WERI-Rb-1 (cell line): ENCODE results near the gene CUX1.
A peak's percentile ranks its signal among the peaks of the same experiment; 100 is the strongest.

Source experiments
- DNase-seq: peaks from one replicate; pipeline ENCODE4 v3.0.0-alpha.2; 2020
- H3K27ac ChIP-seq: fragments of 250-450 bp; sonication (Bioruptor Pico); 2 replicates; pipeline ENCODE4 v1.5.1; 2020; ENCODE audit warnings: mild to moderate bottlenecking, moderate library complexity
- H3K27me3 ChIP-seq: fragments of 250-450 bp; sonication (Bioruptor Pico); 2 replicates; pipeline ENCODE4 v1.5.1; 2021; ENCODE audit warnings: mild to moderate bottlenecking, low read depth, moderate library complexity; ENCODE audit not compliant: insufficient read depth, severe bottlenecking
- H3K36me3 ChIP-seq: fragments of 250-450 bp; sonication (Bioruptor Pico); 2 replicates; pipeline ENCODE4 v1.5.1; 2020; ENCODE audit warnings: mild to moderate bottlenecking, moderate library complexity
- H3K4me3 ChIP-seq: 2 replicates; pipeline ENCODE4 v1.5.1; 2011; ENCODE audit warnings: low read depth, mild to moderate bottlenecking, control low read depth, low read length
- H3K9me3 ChIP-seq: fragments of 250-450 bp; sonication (Bioruptor Pico); 2 replicates; pipeline ENCODE4 v1.5.1; 2021; ENCODE audit warnings: mild to moderate bottlenecking, moderate library complexity; ENCODE audit not compliant: severe bottlenecking
- TF ChIP-seq, protein P1 (sequence below): IDR thresholded peaks from 2 replicates; pipeline ENCODE4 v1.5.1; 2011; ENCODE audit warnings: low read depth, mild to moderate bottlenecking, control low read depth, inconsistent platforms, low read length

The CUX1 gene

DNA sequence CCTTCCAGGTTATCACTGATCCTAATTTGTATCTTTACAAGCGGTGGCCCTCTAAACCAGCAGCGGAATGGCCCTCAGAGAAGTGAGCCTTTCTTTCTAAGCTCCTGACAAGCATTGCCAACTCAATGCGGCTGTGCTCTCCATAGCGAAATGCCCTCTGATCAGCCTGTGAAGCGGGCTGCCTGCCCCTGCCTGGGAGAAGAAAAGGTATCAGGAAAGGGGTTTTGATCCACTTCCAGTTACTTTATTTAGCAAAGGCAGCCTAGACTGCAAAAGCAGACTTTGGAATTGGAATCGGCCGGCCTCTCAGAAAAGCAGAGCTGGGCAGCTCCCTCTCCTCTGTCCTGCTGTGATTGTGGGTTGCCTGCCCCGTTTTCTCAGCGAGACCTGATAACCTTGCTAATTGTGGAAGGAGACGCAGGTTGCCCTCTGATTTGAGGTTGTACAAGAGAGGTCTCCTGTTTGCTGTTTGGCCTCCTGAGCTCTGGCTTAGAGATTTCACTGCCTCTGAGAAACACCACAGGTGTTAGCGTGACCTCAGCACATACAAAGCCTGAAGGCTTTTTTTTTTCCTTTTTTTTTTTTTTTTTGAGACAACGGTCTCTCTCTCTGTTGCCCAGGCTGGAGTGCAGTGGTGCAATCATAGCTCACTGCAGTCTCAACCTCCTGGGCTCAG lies 415.3 kb downstream of the CUX1 start:
- Histone ChIP-seq H3K4me3 (no peak overlapping the region), H3K27me3 (no peaks in the 10 kb centered on the region), H3K27ac (no peak overlapping the region), H3K9me3 (no peaks in the 10 kb centered on the region), H3K36me3 (peaks cover 59% of the 10 kb centered on the region)
- TF ChIP-seq, protein P1, sequence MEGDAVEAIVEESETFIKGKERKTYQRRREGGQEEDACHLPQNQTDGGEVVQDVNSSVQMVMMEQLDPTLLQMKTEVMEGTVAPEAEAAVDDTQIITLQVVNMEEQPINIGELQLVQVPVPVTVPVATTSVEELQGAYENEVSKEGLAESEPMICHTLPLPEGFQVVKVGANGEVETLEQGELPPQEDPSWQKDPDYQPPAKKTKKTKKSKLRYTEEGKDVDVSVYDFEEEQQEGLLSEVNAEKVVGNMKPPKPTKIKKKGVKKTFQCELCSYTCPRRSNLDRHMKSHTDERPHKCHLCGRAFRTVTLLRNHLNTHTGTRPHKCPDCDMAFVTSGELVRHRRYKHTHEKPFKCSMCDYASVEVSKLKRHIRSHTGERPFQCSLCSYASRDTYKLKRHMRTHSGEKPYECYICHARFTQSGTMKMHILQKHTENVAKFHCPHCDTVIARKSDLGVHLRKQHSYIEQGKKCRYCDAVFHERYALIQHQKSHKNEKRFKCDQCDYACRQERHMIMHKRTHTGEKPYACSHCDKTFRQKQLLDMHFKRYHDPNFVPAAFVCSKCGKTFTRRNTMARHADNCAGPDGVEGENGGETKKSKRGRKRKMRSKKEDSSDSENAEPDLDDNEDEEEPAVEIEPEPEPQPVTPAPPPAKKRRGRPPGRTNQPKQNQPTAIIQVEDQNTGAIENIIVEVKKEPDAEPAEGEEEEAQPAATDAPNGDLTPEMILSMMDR, result no peak
- DNase-seq, result no peak

DNA sequence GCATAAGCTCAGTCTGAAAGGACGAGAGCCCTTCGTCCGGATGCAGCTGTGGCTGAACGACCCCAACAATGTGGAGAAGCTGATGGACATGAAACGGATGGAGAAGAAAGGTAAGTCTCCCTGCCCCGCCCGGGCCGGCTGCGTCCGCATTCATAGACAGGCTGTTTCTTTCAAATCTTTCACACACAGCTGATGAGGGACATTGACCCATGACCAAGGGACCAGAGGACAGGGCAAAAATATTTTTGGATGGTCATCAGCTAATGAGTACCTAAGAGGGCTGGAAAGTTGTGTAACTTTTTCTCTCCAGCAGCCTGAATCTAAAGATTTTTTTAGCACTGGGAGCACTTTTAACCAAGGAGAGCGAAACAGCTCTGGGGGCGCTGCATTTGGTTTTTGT lies 416.7 kb downstream of the CUX1 start:
- TF ChIP-seq, protein P1, result no peak
- DNase-seq, result no peak
- Histone ChIP-seq H3K27me3 (no peaks in the 10 kb centered on the region), H3K36me3 (peaks cover 47% of the 10 kb centered on the region), H3K9me3 (no peaks in the 10 kb centered on the region), H3K27ac (no peak overlapping the region), H3K4me3 (no peak overlapping the region)

DNA sequence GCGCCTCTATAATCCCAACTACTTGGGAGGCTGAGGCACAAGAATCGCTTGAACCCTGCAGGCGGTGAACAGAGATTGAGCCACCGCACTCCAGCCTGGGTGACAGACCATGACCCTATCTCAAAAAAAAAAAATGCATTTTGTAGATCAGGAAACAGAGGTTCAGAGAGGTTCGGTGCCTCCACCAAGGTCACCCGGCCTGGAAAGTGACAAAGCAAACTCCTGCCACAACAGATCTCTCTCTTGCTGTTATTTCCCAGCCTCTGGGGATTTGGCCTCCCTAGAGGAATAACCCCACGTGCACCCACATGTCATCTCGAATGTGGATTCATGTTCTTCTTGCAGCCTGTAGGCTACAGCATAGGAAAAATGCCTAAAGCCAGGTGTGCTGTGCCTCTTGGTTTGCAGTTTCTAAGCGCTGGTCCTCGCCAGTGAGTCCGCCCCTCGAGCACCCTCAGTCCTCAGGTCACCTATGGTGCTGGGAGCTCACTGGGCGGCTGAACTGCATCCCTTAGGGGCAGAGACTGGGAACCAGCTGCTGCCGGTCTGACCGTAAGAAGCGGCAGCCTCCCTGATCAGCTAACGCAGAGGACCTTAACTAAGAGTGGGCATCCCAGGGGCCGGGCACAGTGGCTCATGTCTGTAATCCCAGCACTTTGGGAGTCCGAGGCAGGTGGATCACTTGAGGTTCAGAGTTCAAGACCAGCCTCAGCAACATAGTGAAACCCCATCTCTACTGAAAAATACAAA lies 417.6 kb downstream of the CUX1 start:
- DNase-seq, result no peak
- TF ChIP-seq, protein P1, result no peak
- Histone ChIP-seq H3K9me3 (no peaks in the 10 kb centered on the region), H3K4me3 (no peak overlapping the region), H3K27me3 (no peaks in the 10 kb centered on the region), H3K27ac (no peak overlapping the region), H3K36me3 (peaks cover 44% of the 10 kb centered on the region)

DNA sequence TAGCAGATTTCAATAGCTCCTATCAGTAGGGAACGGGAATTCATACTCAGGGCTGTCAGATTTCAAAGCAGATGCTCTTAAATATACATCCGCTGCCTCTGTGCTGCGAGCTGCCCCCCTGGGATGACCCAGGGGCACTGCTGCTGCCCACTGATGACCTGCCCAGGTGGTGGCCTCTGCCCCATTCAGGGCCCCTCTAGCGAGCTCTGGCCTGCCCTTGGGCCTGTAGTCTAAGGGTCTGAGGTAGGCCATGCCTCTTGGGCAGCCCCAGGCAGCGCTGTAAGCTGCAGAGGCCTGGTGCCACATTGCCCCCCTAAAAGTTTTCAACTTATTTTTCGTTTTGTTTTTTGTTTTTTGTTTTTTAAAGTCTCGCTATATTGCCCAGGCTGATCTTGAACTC lies 418.7 kb downstream of the CUX1 start:
- Histone ChIP-seq H3K36me3 (peaks cover 50% of the 10 kb centered on the region), H3K27me3 (no peaks in the 10 kb centered on the region), H3K4me3 (no peak overlapping the region), H3K9me3 (no peaks in the 10 kb centered on the region), H3K27ac (no peak overlapping the region)
- TF ChIP-seq, protein P1, result no peak
- DNase-seq, result no peak

DNA sequence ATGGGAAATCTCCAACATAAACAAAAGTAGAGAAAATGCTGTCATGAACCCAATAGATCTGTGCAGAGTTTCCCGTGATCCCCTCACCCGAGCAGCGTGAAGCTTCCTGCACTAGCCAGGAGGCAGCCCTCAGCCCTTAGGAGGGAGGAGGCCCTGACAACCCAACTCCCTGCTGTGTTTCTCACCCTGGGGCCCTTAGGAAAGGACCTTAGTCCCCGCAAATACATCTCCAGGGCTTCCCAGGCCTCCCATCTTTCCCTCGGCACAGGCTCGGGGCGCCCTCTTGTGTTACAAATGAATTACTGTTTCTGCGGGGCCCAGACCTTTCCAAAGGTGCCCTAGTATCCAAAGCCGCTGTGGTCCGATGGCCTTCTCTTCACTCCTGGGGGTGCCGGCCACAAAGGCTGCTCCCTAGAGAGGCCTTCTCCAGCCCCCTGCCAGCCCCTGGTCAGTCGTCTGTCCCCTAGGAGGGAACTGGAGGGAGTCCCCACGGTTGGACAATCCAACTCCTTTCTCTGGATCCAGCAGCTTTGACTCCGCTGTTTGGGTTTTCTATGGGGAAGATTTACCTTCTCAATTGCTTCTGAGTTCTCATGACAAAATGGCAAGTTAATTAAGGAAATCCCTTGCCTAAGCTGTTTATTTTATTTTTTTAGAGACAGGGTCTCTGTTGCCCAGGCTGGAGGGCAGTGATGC lies 419.3 kb downstream of the CUX1 start:
- peak; percentile 65 for DNase-seq
- TF ChIP-seq, protein P1, result peak; percentile 64
- no peaks in the 10 kb centered on the region for H3K27me3 ChIP-seq
- no peaks in the 10 kb centered on the region for H3K9me3 ChIP-seq
- peaks cover 52% of the 10 kb centered on the region for H3K36me3 ChIP-seq
- H3K27ac ChIP-seq, result no peak overlapping the region
- H3K4me3 ChIP-seq, result no peak overlapping the region
